Peyer's patch (tissue), 4 donors: Measurements from ENCODE around the gene CASP12.

Experiments used
- CTCF ChIP-seq, 6 experiments: fragments of 450-650 bp in 4 of 6; fragments of 200-600 bp in 2 of 6; sonication (generic) in 1 of 6; IDR thresholded peaks; one replicate each; pipeline ENCODE4 v1.5.1; 2017 to 2019; ENCODE audit warnings: antibody characterized with exemption in 6 of 6, mild to moderate bottlenecking in 3 of 6, moderate library complexity in 1 of 6
- POLR2A ChIP-seq, 2 donors: fragments of 450-650 bp; IDR thresholded peaks; one replicate each; pipeline ENCODE4 v1.5.1; 2017; ENCODE audit warnings: antibody characterized with exemption in 2 of 2, mild to moderate bottlenecking in 2 of 2, moderate library complexity in 2 of 2

GRCh38 chr11:104841973-104842525, 56.2 kb downstream of the CASP12 start:
- no peak for TF ChIP-seq CTCF (IDR thresholded peaks at IDR 0.05)
- TF ChIP-seq POLR2A (IDR thresholded peaks at IDR 0.05): no peak
